Liver (tissue), 3 donors: Measurements from ENCODE around the gene ANO7.

Experiments
- CTCF ChIP-seq: fragments of 150-350 bp; IDR thresholded peaks from 2 replicates; pipeline ENCODE4 v1.5.1; 2017; ENCODE audit warnings: improper control_type of control experiment, low read depth, low read length; ENCODE audit not compliant: missing input control
- EGR1 ChIP-seq, 2 donors: IDR thresholded peaks; 2 replicates each; pipeline ENCODE4 v1.6.1; 2016 to 2018; ENCODE audit warnings: antibody characterized with exemption in 2 of 2, low read depth in 2 of 2
- GABPA ChIP-seq, 2 donors: IDR thresholded peaks in 1 of 2; conservative IDR thresholded peaks in 1 of 2; 2 replicates each; pipeline ENCODE4 v1.6.1; 2016; ENCODE audit warnings: antibody characterized with exemption in 2 of 2, mild to moderate bottlenecking in 1 of 2, moderate library complexity in 1 of 2
- HNF4A ChIP-seq, 2 donors: conservative IDR thresholded peaks; 2 replicates each; pipeline ENCODE4 v1.6.1; 2016; ENCODE audit warnings: antibody characterized with exemption in 2 of 2, mild to moderate bottlenecking in 2 of 2
- JUND ChIP-seq, 2 donors: IDR thresholded peaks; 2 replicates each; pipeline ENCODE4 v1.6.1; 2016; ENCODE audit warnings: antibody characterized with exemption in 2 of 2
- MAX ChIP-seq: IDR thresholded peaks from 2 replicates; pipeline ENCODE4 v1.6.1; 2016; ENCODE audit warnings: antibody characterized with exemption
- RAD21 ChIP-seq, 2 donors: IDR thresholded peaks; 2 replicates each; pipeline ENCODE4 v1.6.1; 2016; ENCODE audit warnings: antibody characterized with exemption in 2 of 2, mild to moderate bottlenecking in 2 of 2
- REST ChIP-seq: IDR thresholded peaks from 2 replicates; pipeline ENCODE4 v1.6.1; 2016; ENCODE audit warnings: antibody characterized with exemption, mild to moderate bottlenecking
- TAF1 ChIP-seq: conservative IDR thresholded peaks from 2 replicates; pipeline ENCODE4 v1.6.1; 2016; ENCODE audit warnings: antibody characterized with exemption, mild to moderate bottlenecking
- YY1 ChIP-seq: IDR thresholded peaks from 2 replicates; pipeline ENCODE4 v1.6.1; 2016; ENCODE audit warnings: antibody characterized with exemption, mild to moderate bottlenecking
- ZBTB33 ChIP-seq: IDR thresholded peaks from 2 replicates; pipeline ENCODE4 v1.6.1; 2016; ENCODE audit warnings: antibody characterized with exemption
- donor health status: healthy.
- donor health status: healthy.

GRCh38 chr2:241265506-241265905 is 77.0 kb downstream of the ANO7 start:
- TF ChIP-seq MAX (no peak), CTCF (no peak), EGR1 (IDR thresholded peaks at IDR 0.05; ENCODE audit: low read depth in 2 of 2) (no peak), JUND (IDR thresholded peaks at IDR 0.05) (no peak), REST (no peak), HNF4A (conservative IDR thresholded peaks at IDR 0.05) (no peak), ZBTB33 (no peak), GABPA (IDR thresholded peaks at IDR 0.05 in 1 of 2, conservative IDR thresholded peaks at IDR 0.05 in 1 of 2) (no peak), YY1 (no peak), TAF1 (no peak), RAD21 (IDR thresholded peaks at IDR 0.05) (no peak)
